ENCODE results near the gene REEP1.

The REEP1 gene

GRCh38 chr2:86195808-86196387 lies 141.5 kb downstream of the REEP1 start:
- Histone ChIP-seq H3K27ac (ENCODE audit: low read length) (peak overlapping the region; percentile 35), H3K9me3 (ENCODE audit: insufficient read depth, low read depth, low read length) (no peaks in the 10 kb centered on the region), H3K4me1 (ENCODE audit: insufficient read depth, low read length) (0 out of 2 replicates have a peak, but pooled peaks cover 6% of the 10 kb centered on the region), H3K4me3 (ENCODE audit: low read length) (peak overlapping the region; percentile 82), H3K27me3 (ENCODE audit: insufficient read depth, low read length) (no peaks in the 10 kb centered on the region), H3K36me3 (ENCODE audit: insufficient read depth, low read depth, low read length) (peaks cover 5% of the 10 kb centered on the region), H3K9ac (ENCODE audit: low read depth, low read length) (peak overlapping the region; percentile 89; the same call in 1 of the 2 replicates)

- Histone ChIP-seq H3K4me3 (ENCODE audit: low read length) (peak within 1 kb of the TSS; percentile 82), H3K4me1 (ENCODE audit: insufficient read depth, low read length) (0 out of 2 replicates have a peak, but pooled peaks cover 6% of the 10 kb centered on the region), H3K27ac (ENCODE audit: low read length) (peak within 1 kb of the TSS; percentile 92), H3K9me3 (ENCODE audit: insufficient read depth, low read depth, low read length) (no peaks in the 10 kb centered on the region), H3K9ac (ENCODE audit: low read depth, low read length) (peak within 1 kb of the TSS; percentile 89), H3K27me3 (ENCODE audit: insufficient read depth, low read length) (no peaks in the 10 kb centered on the region), H3K36me3 (ENCODE audit: insufficient read depth, low read depth, low read length) (peaks cover 12% of the 10 kb centered on the region)
These were observed 142.2 kb downstream of the REEP1 start, which contains the start of gene IMMT for GRCh38 chr2:86195055-86195807. Gene IMMT, minus strand, starts transcription at chr2:86195462. Its CDS starts 80 bp downstream, at chr2:86195382.

- Histone ChIP-seq H3K9ac (ENCODE audit: low read depth, low read length) (peak overlapping the region; percentile 89; the same call in 1 of the 2 replicates), H3K27me3 (ENCODE audit: insufficient read depth, low read length) (no peaks in the 10 kb centered on the region), H3K9me3 (ENCODE audit: insufficient read depth, low read depth, low read length) (no peaks in the 10 kb centered on the region), H3K36me3 (ENCODE audit: insufficient read depth, low read depth, low read length) (peaks cover 17% of the 10 kb centered on the region), H3K27ac (ENCODE audit: low read length) (peak overlapping the region; percentile 92), H3K4me3 (ENCODE audit: low read length) (peak overlapping the region; percentile 82), H3K4me1 (ENCODE audit: insufficient read depth, low read length) (0 out of 2 replicates have a peak, but pooled peaks cover 6% of the 10 kb centered on the region)
These were observed 142.7 kb downstream of the REEP1 start for GRCh38 chr2:86194751-86195054.

- Histone ChIP-seq H3K36me3 (ENCODE audit: insufficient read depth, low read depth, low read length) (peaks cover 23% of the 10 kb centered on the region), H3K9ac (ENCODE audit: low read depth, low read length) (peak overlapping the region; percentile 89; the same call in 1 of the 2 replicates), H3K27me3 (ENCODE audit: insufficient read depth, low read length) (no peaks in the 10 kb centered on the region), H3K9me3 (ENCODE audit: insufficient read depth, low read depth, low read length) (no peaks in the 10 kb centered on the region), H3K4me3 (ENCODE audit: low read length) (peak overlapping the region; percentile 82), H3K27ac (ENCODE audit: low read length) (no peak overlapping the region), H3K4me1 (ENCODE audit: insufficient read depth, low read length) (0 out of 2 replicates have a peak, but pooled peaks cover 6% of the 10 kb centered on the region)
These were observed 143.4 kb downstream of the REEP1 start for GRCh38 chr2:86193901-86194567.

- Histone ChIP-seq H3K4me1 (ENCODE audit: insufficient read depth, low read length) (0 out of 2 replicates have a peak, but pooled peaks cover 6% of the 10 kb centered on the region), H3K27ac (ENCODE audit: low read length) (no peak overlapping the region), H3K4me3 (ENCODE audit: low read length) (no peak overlapping the region), H3K27me3 (ENCODE audit: insufficient read depth, low read length) (no peaks in the 10 kb centered on the region), H3K9ac (ENCODE audit: low read depth, low read length) (no peak overlapping the region), H3K9me3 (ENCODE audit: insufficient read depth, low read depth, low read length) (no peaks in the 10 kb centered on the region), H3K36me3 (ENCODE audit: insufficient read depth, low read depth, low read length) (peaks cover 39% of the 10 kb centered on the region)
These were observed 147.5 kb downstream of the REEP1 start for GRCh38 chr2:86189782-86190416.

- no peak overlapping the region for H3K4me3 ChIP-seq (ENCODE audit: low read length)
- H3K27ac ChIP-seq (ENCODE audit: low read length) = no peak overlapping the region
These were observed 151.0 kb downstream of the REEP1 start for GRCh38 chr2:86186431-86186830.

GRCh38 chr2:86185517-86186212 lies 151.8 kb downstream of the REEP1 start:
- Histone ChIP-seq H3K27me3 (ENCODE audit: insufficient read depth, low read length) (no peaks in the 10 kb centered on the region), H3K27ac (ENCODE audit: low read length) (no peak overlapping the region), H3K4me1 (ENCODE audit: insufficient read depth, low read length) (no peaks in the 10 kb centered on the region), H3K4me3 (ENCODE audit: low read length) (no peak overlapping the region), H3K9ac (ENCODE audit: low read depth, low read length) (no peak overlapping the region), H3K9me3 (ENCODE audit: insufficient read depth, low read depth, low read length) (no peaks in the 10 kb centered on the region), H3K36me3 (ENCODE audit: insufficient read depth, low read depth, low read length) (peaks cover 39% of the 10 kb centered on the region)

More at GRCh38 chr2:86186431-86186830, 151.0 kb downstream of the REEP1 start:
- no peak overlapping the region for H3K9ac ChIP-seq (ENCODE audit: low read depth, low read length)
- H3K9me3 ChIP-seq (ENCODE audit: insufficient read depth, low read depth, low read length) = no peaks in the 10 kb centered on the region
- H3K36me3 ChIP-seq (ENCODE audit: insufficient read depth, low read depth, low read length) = peaks cover 35% of the 10 kb centered on the region
- H3K27me3 ChIP-seq (ENCODE audit: insufficient read depth, low read length) = no peaks in the 10 kb centered on the region
- H3K4me1 ChIP-seq (ENCODE audit: insufficient read depth, low read length) = no peaks in the 10 kb centered on the region

- Histone ChIP-seq H3K4me3 (ENCODE audit: low read length) (no peak overlapping the region), H3K27ac (ENCODE audit: low read length) (no peak overlapping the region), H3K9ac (ENCODE audit: low read depth, low read length) (no peak overlapping the region), H3K9me3 (ENCODE audit: insufficient read depth, low read depth, low read length) (no peaks in the 10 kb centered on the region), H3K4me1 (ENCODE audit: insufficient read depth, low read length) (no peaks in the 10 kb centered on the region), H3K27me3 (ENCODE audit: insufficient read depth, low read length) (no peaks in the 10 kb centered on the region), H3K36me3 (ENCODE audit: insufficient read depth, low read depth, low read length) (peaks cover 86% of the 10 kb centered on the region)
These were observed 160.8 kb downstream of the REEP1 start for GRCh38 chr2:86176597-86176996.

- Histone ChIP-seq H3K9me3 (ENCODE audit: insufficient read depth, low read depth, low read length) (no peaks in the 10 kb centered on the region), H3K36me3 (ENCODE audit: insufficient read depth, low read depth, low read length) (peaks cover 88% of the 10 kb centered on the region), H3K4me1 (ENCODE audit: insufficient read depth, low read length) (no peaks in the 10 kb centered on the region), H3K27me3 (ENCODE audit: insufficient read depth, low read length) (no peaks in the 10 kb centered on the region), H3K27ac (ENCODE audit: low read length) (no peak overlapping the region), H3K4me3 (ENCODE audit: low read length) (no peak overlapping the region), H3K9ac (ENCODE audit: low read depth, low read length) (no peak overlapping the region)
These were observed 161.6 kb downstream of the REEP1 start for GRCh38 chr2:86175828-86176227.

GRCh38 chr2:86174445-86174844 lies 163.0 kb downstream of the REEP1 start:
- H3K4me1 ChIP-seq (ENCODE audit: insufficient read depth, low read length) = no peaks in the 10 kb centered on the region
- H3K9me3 ChIP-seq (ENCODE audit: insufficient read depth, low read depth, low read length) = no peaks in the 10 kb centered on the region
- H3K27ac ChIP-seq (ENCODE audit: low read length) = no peak overlapping the region
- peaks cover 92% of the 10 kb centered on the region for H3K36me3 ChIP-seq (ENCODE audit: insufficient read depth, low read depth, low read length)
- no peak overlapping the region for H3K4me3 ChIP-seq (ENCODE audit: low read length)
- H3K27me3 ChIP-seq (ENCODE audit: insufficient read depth, low read length) = no peaks in the 10 kb centered on the region
- H3K9ac ChIP-seq (ENCODE audit: low read depth, low read length) = no peak overlapping the region

- Histone ChIP-seq H3K27ac (ENCODE audit: low read length) (no peak overlapping the region), H3K4me3 (ENCODE audit: low read length) (no peak overlapping the region), H3K9ac (ENCODE audit: low read depth, low read length) (no peak overlapping the region), H3K36me3 (ENCODE audit: insufficient read depth, low read depth, low read length) (peaks cover 91% of the 10 kb centered on the region), H3K27me3 (ENCODE audit: insufficient read depth, low read length) (no peaks in the 10 kb centered on the region), H3K4me1 (ENCODE audit: insufficient read depth, low read length) (no peaks in the 10 kb centered on the region), H3K9me3 (ENCODE audit: insufficient read depth, low read depth, low read length) (no peaks in the 10 kb centered on the region)
These were observed 164.8 kb downstream of the REEP1 start for GRCh38 chr2:86172610-86173009.

Measured in iPS-20b (cell line).